ENCODE data around the gene CARD9. TPM values are rescaled to one million over a fixed set of nuclear protein-coding genes. Genes with fewer than 3 reads are reported as not detected.

CARD9 gene
- total RNA-seq, 1 experiment from 2014 or later, result 5.6 TPM

DNA sequence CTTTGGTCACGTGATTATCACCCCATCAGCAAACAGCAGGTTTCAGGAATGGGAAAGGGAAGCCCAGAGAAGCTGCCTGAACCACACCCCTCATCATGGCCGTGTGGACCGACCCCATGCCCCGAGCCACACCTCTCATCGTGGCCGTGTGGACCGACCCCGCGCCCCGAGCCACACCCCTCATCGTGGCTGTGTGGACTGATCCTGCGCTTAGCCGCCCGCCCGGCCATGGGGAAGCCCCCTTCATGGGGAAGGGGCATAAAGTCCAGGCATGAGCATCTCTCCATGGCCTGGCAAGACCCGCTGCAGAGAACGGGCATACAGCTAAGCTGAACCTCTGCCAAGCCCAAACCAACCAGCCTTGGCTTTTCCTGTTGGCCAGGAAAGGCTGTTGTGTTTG, 20.1 kb upstream of the CARD9 start:
- Histone ChIP-seq H3K14ac (ENCODE audit: insufficient read depth, low read length) (no peak overlapping the region), H4K8ac (replicated peaks; ENCODE audit: insufficient read length, low read depth, low read length) (no peak overlapping the region), H2BK120ac (ENCODE audit: low read depth, low read length, poor library complexity, severe bottlenecking) (no peak overlapping the region), H3K23me2 (ENCODE audit: insufficient read length, low read depth, low read length, poor library complexity, severe bottlenecking) (no peaks in the 10 kb centered on the region), H4K20me1 (ENCODE audit: control insufficient read depth, insufficient read depth, insufficient read length) (no peaks in the 10 kb centered on the region), H3K4me1 (ENCODE audit: insufficient read depth, low read length) (no peaks in the 10 kb centered on the region), H3K79me2 (ENCODE audit: insufficient read depth, low read length) (peaks cover 1% of the 10 kb centered on the region; the same call in 1 of the 2 replicates), H3K4me2 (ENCODE audit: insufficient read depth, insufficient read length, low read length) (no peak overlapping the region), H4K91ac (ENCODE audit: insufficient read length, low read depth, low read length) (no peak overlapping the region), H3K9me3 (ENCODE audit: control insufficient read depth, low read depth, low read length) (no peaks in the 10 kb centered on the region), H2BK20ac (ENCODE audit: low read depth, low read length, poor library complexity, severe bottlenecking) (no peak overlapping the region), H3K56ac (ENCODE audit: insufficient read length, low read depth, low read length) (no peak overlapping the region), H4K5ac (ENCODE audit: insufficient read length, low read depth, low read length) (no peak overlapping the region), H2AK5ac (ENCODE audit: insufficient read length, low read length) (no peak overlapping the region), H2BK12ac (ENCODE audit: insufficient read length, low read depth, low read length) (no peak overlapping the region), H3K4ac (ENCODE audit: low read depth, low read length) (no peak overlapping the region), H3K18ac (ENCODE audit: insufficient read length, low read depth, low read length) (no peak overlapping the region), H3K23ac (ENCODE audit: insufficient read length, low read depth, low read length) (no peak overlapping the region), H3K79me1 (ENCODE audit: insufficient read depth, low read depth, low read length, poor library complexity, severe bottlenecking) (peaks cover 3% of the 10 kb centered on the region), H3T11ph (ENCODE audit: low read length) (no peak overlapping the region), H2AFZ (ENCODE audit: low read length) (no peak overlapping the region), H3K27ac (ENCODE audit: insufficient read length, low read depth, low read length) (no peak overlapping the region), H3K27me3 (ENCODE audit: insufficient read depth, low read length) (no peaks in the 10 kb centered on the region), H3K9ac (ENCODE audit: extremely low read depth, insufficient read length, low read length) (no peak overlapping the region), H2BK5ac (ENCODE audit: insufficient read length, low read length) (no peak overlapping the region), H2BK15ac (ENCODE audit: low read depth, low read length) (no peak overlapping the region)
- Mint-ChIP-seq H3K36me3 (ENCODE audit: insufficient read depth in 1 of 3, low read depth in 3 of 3) (peaks cover 42 to 76% (median 74%) of the 10 kb centered on the region in 3 experiments; a peak in 6 of 7 replicates), H3K4me1 (no peaks in the 10 kb centered on the region), H3K9me3 (no peaks in the 10 kb centered on the region), H3K27me3 (ENCODE audit: low read depth) (no peaks in the 10 kb centered on the region), H3K27ac (no peak overlapping the region), H3K4me3 (no peak overlapping the region)
- no CpG with 5 or more reads among the region's 17 CpGs for WGBS (ENCODE audit: extremely low coverage, insufficient read length, low lambda C conversion rate)
- TF ChIP-seq, protein P1, sequence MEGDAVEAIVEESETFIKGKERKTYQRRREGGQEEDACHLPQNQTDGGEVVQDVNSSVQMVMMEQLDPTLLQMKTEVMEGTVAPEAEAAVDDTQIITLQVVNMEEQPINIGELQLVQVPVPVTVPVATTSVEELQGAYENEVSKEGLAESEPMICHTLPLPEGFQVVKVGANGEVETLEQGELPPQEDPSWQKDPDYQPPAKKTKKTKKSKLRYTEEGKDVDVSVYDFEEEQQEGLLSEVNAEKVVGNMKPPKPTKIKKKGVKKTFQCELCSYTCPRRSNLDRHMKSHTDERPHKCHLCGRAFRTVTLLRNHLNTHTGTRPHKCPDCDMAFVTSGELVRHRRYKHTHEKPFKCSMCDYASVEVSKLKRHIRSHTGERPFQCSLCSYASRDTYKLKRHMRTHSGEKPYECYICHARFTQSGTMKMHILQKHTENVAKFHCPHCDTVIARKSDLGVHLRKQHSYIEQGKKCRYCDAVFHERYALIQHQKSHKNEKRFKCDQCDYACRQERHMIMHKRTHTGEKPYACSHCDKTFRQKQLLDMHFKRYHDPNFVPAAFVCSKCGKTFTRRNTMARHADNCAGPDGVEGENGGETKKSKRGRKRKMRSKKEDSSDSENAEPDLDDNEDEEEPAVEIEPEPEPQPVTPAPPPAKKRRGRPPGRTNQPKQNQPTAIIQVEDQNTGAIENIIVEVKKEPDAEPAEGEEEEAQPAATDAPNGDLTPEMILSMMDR (conservative IDR thresholded peaks at IDR 0.05), result no peak
- no peak for DNase-seq

Data from H9 (cell line).